HUES64 (cell line): Measurements from ENCODE around the gene PLEKHA8.

Source experiments
- H3K27ac ChIP-seq: 2 replicates; pipeline ENCODE4 v1.7.0; 2013; ENCODE audit warnings: low read depth, low read length, inconsistent platforms
- H3K27me3 ChIP-seq: 2 replicates; pipeline ENCODE4 v1.6.1; 2013; ENCODE audit warnings: mild to moderate bottlenecking, low read length; ENCODE audit not compliant: insufficient read depth
- H3K36me3 ChIP-seq: 2 replicates; pipeline ENCODE4 v1.6.1; 2013; ENCODE audit warnings: mild to moderate bottlenecking, low read length; ENCODE audit not compliant: insufficient read depth
- H3K4me1 ChIP-seq: 2 replicates; pipeline ENCODE4 v1.6.1; 2013; ENCODE audit warnings: mild to moderate bottlenecking, low read length, moderate library complexity; ENCODE audit not compliant: insufficient read depth
- H3K4me3 ChIP-seq: 2 replicates; pipeline ENCODE4 v1.5.1; 2013; ENCODE audit warnings: mild to moderate bottlenecking, low read length, moderate library complexity
- H3K9ac ChIP-seq: 2 replicates; pipeline ENCODE4 v1.6.1; 2013; ENCODE audit warnings: mild to moderate bottlenecking, low read depth, low read length
- H3K9me3 ChIP-seq: 2 replicates; pipeline ENCODE4 v1.6.1; 2013; ENCODE audit warnings: low read depth, low read length; ENCODE audit not compliant: insufficient read depth
- WGBS: fragments of 150-250, 120-280 bp; methylation state at CpG from one replicate; pipeline ENCODE4 v1.1.7; 2013; ENCODE audit warnings: missing lambda C conversion rate; 5-methylcytosine and 5-hydroxymethylcytosine counted together

Gene PLEKHA8

GRCh38 chr7:30160329-30160728 is 132.1 kb downstream of the PLEKHA8 start:
- no peak overlapping the region for H3K4me3 ChIP-seq
- no peak overlapping the region for H3K27ac ChIP-seq
- no peaks in the 10 kb centered on the region for H3K27me3 ChIP-seq
- H3K4me1 ChIP-seq = peaks cover 26% of the 10 kb centered on the region
- H3K36me3 ChIP-seq = no peaks in the 10 kb centered on the region
- H3K9ac ChIP-seq = no peak overlapping the region
- H3K9me3 ChIP-seq = no peaks in the 10 kb centered on the region
- WGBS = 88% methylated on average over 2 of the region's 2 CpGs

GRCh38 chr7:30162133-30162532 is 133.9 kb downstream of the PLEKHA8 start:
- H3K27ac ChIP-seq = no peak overlapping the region
- WGBS = 91% methylated on average over 2 of the region's 3 CpGs
- H3K4me3 ChIP-seq = no peak overlapping the region
- H3K9ac ChIP-seq = no peak overlapping the region
- no peaks in the 10 kb centered on the region for H3K36me3 ChIP-seq
- peaks cover 5% of the 10 kb centered on the region for H3K27me3 ChIP-seq
- H3K9me3 ChIP-seq = no peaks in the 10 kb centered on the region
- peaks cover 34% of the 10 kb centered on the region for H3K4me1 ChIP-seq

- H3K27ac ChIP-seq = no peak overlapping the region
- H3K4me3 ChIP-seq = peak overlapping the region; percentile 31
- peaks cover 10% of the 10 kb centered on the region for H3K27me3 ChIP-seq
- no peaks in the 10 kb centered on the region for H3K36me3 ChIP-seq
- H3K9ac ChIP-seq = no peak overlapping the region
- peaks cover 34% of the 10 kb centered on the region for H3K4me1 ChIP-seq
- WGBS = 15% methylated on average over 5 of the region's 5 CpGs
- no peaks in the 10 kb centered on the region for H3K9me3 ChIP-seq
Measured at GRCh38 chr7:30162622-30163124, 134.5 kb downstream of the PLEKHA8 start.

GRCh38 chr7:30163231-30163894 is 135.2 kb downstream of the PLEKHA8 start:
- no peak overlapping the region for H3K4me3 ChIP-seq
- H3K9ac ChIP-seq = no peak overlapping the region
- no peaks in the 10 kb centered on the region for H3K9me3 ChIP-seq
- peaks cover 40% of the 10 kb centered on the region for H3K4me1 ChIP-seq
- 78% methylated on average over 13 of the region's 13 CpGs for WGBS
- H3K27me3 ChIP-seq = peaks cover 17% of the 10 kb centered on the region
- H3K36me3 ChIP-seq = no peaks in the 10 kb centered on the region
- no peak overlapping the region for H3K27ac ChIP-seq

- no peaks in the 10 kb centered on the region for H3K9me3 ChIP-seq
- H3K4me1 ChIP-seq = peaks cover 52% of the 10 kb centered on the region
- no peak overlapping the region for H3K9ac ChIP-seq
- no peak overlapping the region for H3K4me3 ChIP-seq
- H3K36me3 ChIP-seq = no peaks in the 10 kb centered on the region
- no peak overlapping the region for H3K27ac ChIP-seq
- H3K27me3 ChIP-seq = peaks cover 25% of the 10 kb centered on the region
- 72% methylated on average over 6 of the region's 6 CpGs for WGBS
Measured at GRCh38 chr7:30164567-30164966, 136.4 kb downstream of the PLEKHA8 start.

- no peak overlapping the region for H3K27ac ChIP-seq
- H3K4me1 ChIP-seq = peaks cover 56% of the 10 kb centered on the region
- H3K9ac ChIP-seq = no peak overlapping the region
- no peak overlapping the region for H3K4me3 ChIP-seq
- no peaks in the 10 kb centered on the region for H3K36me3 ChIP-seq
- H3K27me3 ChIP-seq = peaks cover 31% of the 10 kb centered on the region
- WGBS = 91% methylated on average over 3 of the region's 3 CpGs
- no peaks in the 10 kb centered on the region for H3K9me3 ChIP-seq
Measured at GRCh38 chr7:30165590-30165989, 137.4 kb downstream of the PLEKHA8 start.

- 92% methylated on average over 12 of the region's 12 CpGs for WGBS
- Histone ChIP-seq H3K9ac (no peak overlapping the region), H3K4me1 (peaks cover 56% of the 10 kb centered on the region), H3K9me3 (no peaks in the 10 kb centered on the region), H3K36me3 (no peaks in the 10 kb centered on the region), H3K27me3 (peaks cover 32% of the 10 kb centered on the region), H3K27ac (no peak overlapping the region), H3K4me3 (no peak overlapping the region)
Measured at GRCh38 chr7:30166155-30166840, 138.1 kb downstream of the PLEKHA8 start.

- no peak overlapping the region for H3K4me3 ChIP-seq
- no peak overlapping the region for H3K9ac ChIP-seq
- no peaks in the 10 kb centered on the region for H3K36me3 ChIP-seq
- WGBS = 89% methylated on average over 5 of the region's 5 CpGs
- peaks cover 51% of the 10 kb centered on the region for H3K4me1 ChIP-seq
- H3K27me3 ChIP-seq = peaks cover 33% of the 10 kb centered on the region
- no peak overlapping the region for H3K27ac ChIP-seq
- H3K9me3 ChIP-seq = no peaks in the 10 kb centered on the region
Measured at GRCh38 chr7:30166841-30167235, 138.6 kb downstream of the PLEKHA8 start.

- WGBS = 94% methylated on average over 6 of the region's 6 CpGs
- H3K4me3 ChIP-seq = no peak overlapping the region
- H3K36me3 ChIP-seq = no peaks in the 10 kb centered on the region
- H3K27ac ChIP-seq = no peak overlapping the region
- no peak overlapping the region for H3K9ac ChIP-seq
- H3K27me3 ChIP-seq = peaks cover 33% of the 10 kb centered on the region
- no peaks in the 10 kb centered on the region for H3K9me3 ChIP-seq
- H3K4me1 ChIP-seq = peaks cover 46% of the 10 kb centered on the region
Measured at GRCh38 chr7:30167901-30168300, 139.7 kb downstream of the PLEKHA8 start.

- WGBS = 28% methylated on average over 16 of the region's 16 CpGs
- H3K9me3 ChIP-seq = no peaks in the 10 kb centered on the region
- H3K9ac ChIP-seq = no peak overlapping the region
- peaks cover 33% of the 10 kb centered on the region for H3K27me3 ChIP-seq
- no peaks in the 10 kb centered on the region for H3K36me3 ChIP-seq
- peaks cover 36% of the 10 kb centered on the region for H3K4me1 ChIP-seq
- peak overlapping the region; percentile 60; the same call in 1 of the 2 replicates for H3K27ac ChIP-seq
- peak overlapping the region; percentile 11; the same call in 1 of the 2 replicates for H3K4me3 ChIP-seq
Measured at GRCh38 chr7:30168835-30169573, 140.8 kb downstream of the PLEKHA8 start.

- Histone ChIP-seq H3K9me3 (no peaks in the 10 kb centered on the region), H3K4me1 (peaks cover 36% of the 10 kb centered on the region), H3K9ac (no peak overlapping the region), H3K4me3 (no peak overlapping the region), H3K27ac (peak overlapping the region; percentile 60; the same call in 1 of the 2 replicates), H3K27me3 (peaks cover 33% of the 10 kb centered on the region), H3K36me3 (no peaks in the 10 kb centered on the region)
- 85% methylated on average over 2 of the region's 2 CpGs for WGBS
Measured at GRCh38 chr7:30169579-30169978, 141.4 kb downstream of the PLEKHA8 start.
